Adipose tissue (tissue), 3 donors: ENCODE results near the gene LRRC4C. TPM values are rescaled to one million over a fixed set of nuclear protein-coding genes. Genes with fewer than 3 reads are reported as not detected.
"Not testable (repeated sequence)": the region's sequence is repeated elsewhere in the genome, so short reads cannot be mapped to it uniquely, and the experiment has no call there.

Experiments used
- H3K27ac ChIP-seq: one replicate; pipeline ENCODE4 v1.5.1; 2013; ENCODE audit warnings: low read depth, low read length
- WGBS, 3 donors: extraction: QIAGEN DNeasy Blood & Tissue Kit; methylation state at CpG; one replicate each; pipeline ENCODE4 v1.1.7; 2013; 5-methylcytosine and 5-hydroxymethylcytosine counted together
- polyA plus RNA-seq, 3 donors: library from polyadenylated mRNA; stranded (reverse); fragments of 200-250 nt; gene quantifications; one replicate each; pipeline ENCODE4 v1.2.3, GENCODE V29; 2013
- donor health status: healthy with polysubstance abuse.
- donor health status: Bipolar disorder and iron deficiency.
- donor health status: healthy.

Gene LRRC4C
- polyA plus RNA-seq, 3 donors, result 0.06 to 1.1 (median 0.74) TPM

- 48 to 60% (median 55%) methylated on average over 4 of the region's 4 CpGs for WGBS, 3 donors
- no peak overlapping the region for H3K27ac ChIP-seq
Measured at GRCh38 chr11:41003339-41004282, 455.8 kb downstream of the LRRC4C start.

- no peak overlapping the region for H3K27ac ChIP-seq
- WGBS, 3 donors, result 36 to 78% (median 69%) methylated on average over 5 of the region's 5 CpGs
Measured at GRCh38 chr11:40998920-40999319, 460.5 kb downstream of the LRRC4C start.

GRCh38 chr11:40987776-40988435, 471.5 kb downstream of the LRRC4C start:
- H3K27ac ChIP-seq, result no peak overlapping the region
- WGBS, 3 donors, result 35 to 38% (median 37%) methylated on average over 1 of the region's 1 CpG

GRCh38 chr11:40986320-40986719, 473.1 kb downstream of the LRRC4C start:
- WGBS, 3 donors, result 86 to 94% (median 93%) methylated on average over 3 of the region's 3 CpGs
- H3K27ac ChIP-seq, result no peak overlapping the region

- H3K27ac ChIP-seq, result no peak overlapping the region
- 56 to 89% (median 82%) methylated on average over 2 of the region's 2 CpGs for WGBS, 3 donors
Measured at GRCh38 chr11:40975076-40975475, 484.4 kb downstream of the LRRC4C start.

- 59 to 69% (median 65%) methylated on average over 3 of the region's 3 CpGs for WGBS, 3 donors
- no peak overlapping the region for H3K27ac ChIP-seq
Measured at GRCh38 chr11:40974186-40974795, 485.2 kb downstream of the LRRC4C start.

GRCh38 chr11:40958707-40959106, 500.7 kb downstream of the LRRC4C start:
- H3K27ac ChIP-seq, result no peak overlapping the region

GRCh38 chr11:40952479-40952878, 507.0 kb downstream of the LRRC4C start:
- no peak overlapping the region for H3K27ac ChIP-seq
- WGBS, 3 donors, result 67 to 68% (median 67%) methylated on average over 1 of the region's 1 CpG

- 50 to 65% (median 60%) methylated on average over 4 of the region's 4 CpGs for WGBS, 3 donors
- no peak overlapping the region for H3K27ac ChIP-seq
Measured at GRCh38 chr11:40938002-40938401, 521.5 kb downstream of the LRRC4C start.

- 61 to 85% (median 78%) methylated on average over 2 of the region's 2 CpGs for WGBS, 3 donors
- H3K27ac ChIP-seq, result no peak overlapping the region
Measured at GRCh38 chr11:40924915-40925314, 534.5 kb downstream of the LRRC4C start.

GRCh38 chr11:40921246-40921645, 538.2 kb downstream of the LRRC4C start:
- H3K27ac ChIP-seq, result no peak overlapping the region

- not testable (repeated sequence) for H3K27ac ChIP-seq
- 59 to 76% (median 68%) methylated on average over 5 to 6 of the region's 6 CpGs for WGBS, 3 donors
Measured at GRCh38 chr11:40910774-40911173, 548.7 kb downstream of the LRRC4C start.

GRCh38 chr11:40894501-40894900, 565.0 kb downstream of the LRRC4C start:
- no peak overlapping the region for H3K27ac ChIP-seq
- 69 to 75% (median 72%) methylated on average over 2 of the region's 2 CpGs for WGBS, 3 donors

GRCh38 chr11:40885250-40885954, 574.0 kb downstream of the LRRC4C start:
- 41 to 76% (median 66%) methylated on average over 2 of the region's 2 CpGs for WGBS, 3 donors
- no peak overlapping the region for H3K27ac ChIP-seq

GRCh38 chr11:40882301-40882700, 577.2 kb downstream of the LRRC4C start:
- 59 to 64% (median 59%) methylated on average over 3 of the region's 3 CpGs for WGBS, 3 donors
- no peak overlapping the region for H3K27ac ChIP-seq

- 88 to 90% (median 88%) methylated on average over 6 of the region's 6 CpGs for WGBS, 3 donors
- H3K27ac ChIP-seq, result no peak overlapping the region
Measured at GRCh38 chr11:40879911-40880310, 579.5 kb downstream of the LRRC4C start.

- WGBS, 3 donors, result 78 to 91% (median 85%) methylated on average over 5 of the region's 5 CpGs
- H3K27ac ChIP-seq, result no peak overlapping the region
Measured at GRCh38 chr11:40877981-40878380, 581.5 kb downstream of the LRRC4C start.

- WGBS, 3 donors, result 55 to 82% (median 80%) methylated on average over 7 of the region's 7 CpGs
- H3K27ac ChIP-seq, result no peak overlapping the region
Measured at GRCh38 chr11:40877256-40877655, 582.2 kb downstream of the LRRC4C start.
